HPDE6-E6E7 (cell line): ENCODE data around the gene ZSCAN2.
"Not testable (repeated sequence)": the region's sequence is repeated elsewhere in the genome, so short reads cannot be mapped to it uniquely, and the experiment has no call there.

ENCODE experiments used
- DNase-seq: peaks from one replicate; pipeline ENCODE4 v3.0.0; 2011; ENCODE audit warnings: missing footprints; ENCODE audit errors: extremely low spot score

The ZSCAN2 gene

GRCh38 chr15:84600687-84601554 lies at the start of gene ZSCAN2:
Gene ZSCAN2, plus strand, starts transcription at chr15:84601009. Its CDS starts 2,919 bp downstream, at chr15:84603928.
- DNase-seq: peak; percentile 99

GRCh38 chr15:84551624-84552023 lies 49.2 kb upstream of the ZSCAN2 start:
- not testable (repeated sequence) for DNase-seq

GRCh38 chr15:84552896-84553295 lies 47.9 kb upstream of the ZSCAN2 start:
- DNase-seq: no peak

GRCh38 chr15:84556690-84557089 lies 44.1 kb upstream of the ZSCAN2 start:
- not testable (repeated sequence) for DNase-seq

GRCh38 chr15:84568021-84568420 lies 32.8 kb upstream of the ZSCAN2 start:
- DNase-seq: not testable (repeated sequence)

- DNase-seq: no peak
Measured at GRCh38 chr15:84570164-84570735, 30.6 kb upstream of the ZSCAN2 start.

- DNase-seq: no peak
Measured at GRCh38 chr15:84572231-84572630, 28.6 kb upstream of the ZSCAN2 start.

- DNase-seq: no peak
Measured at GRCh38 chr15:84575493-84575892, 25.3 kb upstream of the ZSCAN2 start.

- DNase-seq: not testable (repeated sequence)
Measured at GRCh38 chr15:84577891-84578290, 22.9 kb upstream of the ZSCAN2 start.

GRCh38 chr15:84579261-84579721 lies 21.5 kb upstream of the ZSCAN2 start:
- DNase-seq: not testable (repeated sequence)

- not testable (repeated sequence) for DNase-seq
Measured at GRCh38 chr15:84581676-84582428, 19.0 kb upstream of the ZSCAN2 start.

- no peak for DNase-seq
Measured at GRCh38 chr15:84582583-84583157, 18.1 kb upstream of the ZSCAN2 start.

- not testable (repeated sequence) for DNase-seq
Measured at GRCh38 chr15:84583921-84584320, 16.9 kb upstream of the ZSCAN2 start.

GRCh38 chr15:84586696-84587095 lies 14.1 kb upstream of the ZSCAN2 start:
- DNase-seq: no peak

GRCh38 chr15:84588053-84588874 lies 12.5 kb upstream of the ZSCAN2 start:
- DNase-seq: peak; percentile 86

- DNase-seq: no peak
Measured at GRCh38 chr15:84590406-84590805, 10.4 kb upstream of the ZSCAN2 start.

- no peak for DNase-seq
Measured at GRCh38 chr15:84591815-84592214, 9.0 kb upstream of the ZSCAN2 start.

GRCh38 chr15:84594617-84595290 lies 6.1 kb upstream of the ZSCAN2 start:
- no peak for DNase-seq

GRCh38 chr15:84595660-84596059 lies 5.1 kb upstream of the ZSCAN2 start:
- no peak for DNase-seq

GRCh38 chr15:84597296-84597695 lies 3.5 kb upstream of the ZSCAN2 start:
- no peak for DNase-seq
